HG03457 (cell line): ENCODE data around the gene PAX4.

Source experiments
- ATAC-seq: cut with Tn5 transposase; IDR thresholded peaks from one replicate; pipeline ENCODE4 v1.9.1; 2021; ENCODE audit warnings: moderate number of reproducible peaks; ENCODE audit not compliant: unreplicated experiment

The PAX4 gene, protein sequence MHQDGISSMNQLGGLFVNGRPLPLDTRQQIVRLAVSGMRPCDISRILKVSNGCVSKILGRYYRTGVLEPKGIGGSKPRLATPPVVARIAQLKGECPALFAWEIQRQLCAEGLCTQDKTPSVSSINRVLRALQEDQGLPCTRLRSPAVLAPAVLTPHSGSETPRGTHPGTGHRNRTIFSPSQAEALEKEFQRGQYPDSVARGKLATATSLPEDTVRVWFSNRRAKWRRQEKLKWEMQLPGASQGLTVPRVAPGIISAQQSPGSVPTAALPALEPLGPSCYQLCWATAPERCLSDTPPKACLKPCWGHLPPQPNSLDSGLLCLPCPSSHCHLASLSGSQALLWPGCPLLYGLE

GRCh38 chr7:127618042-127618441 lies at the start of gene PAX4:
Gene PAX4, minus strand, starts transcription at chr7:127618142. Its CDS starts 2,214 bp downstream, at chr7:127615928.
- ATAC-seq = no peak

DNA sequence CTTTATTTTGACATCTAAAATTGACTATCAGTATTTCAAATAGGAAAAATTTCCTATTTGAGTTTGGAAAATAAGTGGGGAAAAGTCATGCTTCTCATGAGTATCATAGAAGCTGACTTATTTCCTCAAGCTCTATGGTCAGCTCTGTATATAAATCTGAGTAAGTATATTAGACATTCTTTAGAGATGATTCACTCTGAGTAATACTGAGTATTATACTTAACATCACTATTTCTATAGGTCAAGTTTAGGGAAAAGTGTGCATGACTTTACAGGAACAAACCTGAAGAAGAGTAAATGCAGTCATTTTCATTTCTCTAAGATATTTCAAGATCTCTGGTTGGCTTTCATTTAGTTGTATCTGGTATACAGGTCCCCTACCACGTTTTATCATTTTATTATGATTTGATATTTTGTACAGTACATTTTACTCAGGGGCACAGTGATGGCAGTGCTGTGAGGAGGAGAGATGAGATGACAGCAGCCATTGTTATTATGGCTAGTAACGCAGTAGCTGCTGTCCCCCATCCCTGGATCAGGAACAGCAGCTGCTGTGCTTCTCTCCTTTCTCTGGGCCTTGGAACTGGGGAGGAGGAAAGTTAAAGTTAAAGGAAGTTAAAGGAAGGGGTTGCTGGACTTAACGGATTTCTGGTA lies 49.2 kb upstream of the PAX4 start:
- ATAC-seq = no peak

DNA sequence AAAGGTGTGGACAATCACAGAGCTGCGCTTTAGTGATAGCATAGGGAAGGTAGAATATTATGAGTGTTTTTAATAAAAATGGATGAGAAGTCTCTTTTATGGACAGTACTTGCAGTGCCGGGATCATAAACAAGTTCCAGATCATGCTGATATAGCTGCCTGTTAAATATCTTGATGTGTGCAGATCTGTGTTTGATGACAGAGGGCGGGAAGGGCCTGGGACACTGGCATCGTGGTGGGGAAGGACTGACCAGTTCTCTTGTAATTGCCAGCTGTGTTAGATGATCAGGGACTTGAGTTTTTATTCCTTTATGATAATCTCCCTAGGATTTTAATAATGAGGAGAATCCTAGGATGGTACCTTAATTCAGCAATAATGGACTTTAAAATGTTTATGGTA lies 48.7 kb upstream of the PAX4 start:
- ATAC-seq = no peak

DNA sequence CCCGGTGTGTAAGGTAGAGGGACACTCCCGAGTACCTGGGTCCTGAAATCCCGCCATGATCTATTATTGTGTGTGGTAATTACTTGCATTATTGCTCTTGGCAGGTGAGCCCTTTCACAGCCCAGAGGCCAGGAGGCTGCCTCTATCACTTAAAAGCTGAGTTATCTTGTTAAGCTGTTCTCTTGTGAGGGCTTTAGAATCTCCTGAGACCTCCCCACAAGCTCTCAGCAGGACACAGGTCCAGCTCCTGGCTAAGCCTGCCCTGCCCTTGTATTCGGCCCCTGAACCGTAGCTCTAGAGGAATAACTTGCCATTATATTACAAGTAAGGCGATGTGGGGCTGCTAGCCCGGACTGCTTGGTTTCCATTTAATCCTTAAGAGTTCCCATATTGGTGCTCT lies 48.0 kb upstream of the PAX4 start:
- ATAC-seq = no peak

DNA sequence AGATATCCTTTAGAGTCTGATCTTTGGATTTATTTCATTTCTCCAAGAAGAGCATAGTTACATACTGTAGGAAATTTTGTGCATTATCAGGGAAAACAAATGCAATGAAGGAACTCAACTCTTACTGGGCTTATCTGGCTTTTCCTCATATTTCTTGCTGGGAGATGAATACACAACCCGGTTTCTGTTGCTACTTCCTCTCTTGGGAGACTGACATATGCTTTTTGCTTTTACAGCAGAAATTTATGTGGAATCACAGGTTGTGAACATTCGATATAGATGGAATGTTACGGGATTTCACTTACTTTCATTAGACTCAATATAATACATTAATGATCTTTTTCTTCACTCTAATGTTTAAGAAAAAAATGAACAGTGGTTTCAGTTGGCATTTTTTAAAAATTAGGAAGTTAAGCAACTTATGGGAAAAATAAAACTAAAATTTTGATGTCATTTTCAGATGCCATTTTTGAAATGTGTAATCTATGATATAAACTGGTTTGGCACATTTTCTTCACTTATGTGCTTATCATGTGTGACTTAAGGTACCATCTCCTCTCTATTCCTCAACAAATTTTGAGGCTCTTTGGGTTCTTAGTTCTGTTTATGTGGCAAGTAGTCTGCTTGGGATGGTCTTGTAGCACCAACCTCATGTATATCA lies 41.2 kb upstream of the PAX4 start:
- no peak for ATAC-seq

DNA sequence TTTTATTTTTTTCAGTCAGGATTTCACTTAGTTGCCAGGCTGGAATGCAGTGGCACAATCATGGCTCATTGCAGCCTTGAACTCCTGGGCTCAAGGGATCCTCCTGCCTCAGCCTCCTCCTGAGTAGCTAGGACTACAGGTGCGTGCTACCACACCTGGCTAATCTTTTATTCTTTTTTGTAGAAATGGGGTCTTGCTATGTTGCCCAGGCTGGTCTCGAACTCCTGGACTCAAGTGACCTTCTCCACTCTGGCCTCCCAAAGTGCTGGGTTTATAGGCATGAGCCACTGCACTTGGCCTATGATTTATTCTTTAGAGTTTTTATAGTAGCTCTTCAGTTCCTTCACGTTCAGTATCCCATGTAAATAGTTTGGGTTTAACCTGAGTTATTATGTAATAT lies 39.6 kb upstream of the PAX4 start:
- no peak for ATAC-seq

- ATAC-seq = no peak
Observed at GRCh38 chr7:127655720-127656119, 37.8 kb upstream of the PAX4 start.

- no peak for ATAC-seq
Observed at GRCh38 chr7:127654404-127655394, 36.8 kb upstream of the PAX4 start.

GRCh38 chr7:127653396-127653795 lies 35.5 kb upstream of the PAX4 start:
- ATAC-seq = no peak

DNA sequence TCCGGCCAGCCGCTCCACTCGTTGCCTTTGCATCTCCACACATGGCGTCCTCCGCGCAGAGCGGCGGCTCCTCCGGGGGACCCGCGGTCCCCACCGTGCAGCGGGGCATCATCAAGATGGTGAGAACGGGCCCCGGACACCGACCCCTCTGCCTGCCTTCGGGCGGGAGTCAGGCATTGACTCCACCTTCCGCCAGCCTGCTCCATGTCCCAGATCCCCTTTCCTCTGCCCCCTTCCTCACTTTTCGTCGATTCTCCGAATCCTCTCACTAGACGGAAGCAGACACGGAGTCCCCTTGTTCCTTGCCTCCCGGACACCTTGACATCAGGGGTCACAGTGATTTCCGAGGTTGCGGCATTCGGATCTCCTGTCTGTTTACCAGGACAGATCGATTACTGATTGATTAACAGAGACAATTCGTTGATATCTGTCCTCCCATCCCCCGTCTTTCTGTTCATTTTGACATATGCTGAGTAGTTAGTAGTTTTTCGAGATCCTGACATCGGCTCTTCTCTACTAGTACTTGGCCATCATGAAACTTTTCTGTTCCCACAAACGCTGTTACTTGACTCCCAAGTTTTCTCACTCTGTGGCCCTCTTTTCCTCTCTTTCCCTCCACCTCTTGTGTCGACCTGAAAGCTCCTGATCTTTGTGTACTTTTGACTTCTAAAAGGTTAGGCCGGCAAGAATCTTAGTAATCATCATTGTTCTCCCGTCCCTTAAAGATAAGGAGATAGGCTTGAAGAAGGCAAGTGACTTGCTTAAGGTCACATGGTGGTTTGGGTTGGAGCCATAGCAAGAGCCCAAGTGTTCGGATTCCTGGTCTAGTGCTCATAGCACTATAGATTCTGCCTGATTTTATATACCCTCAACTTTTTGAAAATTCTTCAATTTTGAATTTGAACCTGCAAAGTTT lies 34.6 kb upstream of the PAX4 start:
- ATAC-seq = peak; percentile 2

GRCh38 chr7:127651556-127652332 lies 33.8 kb upstream of the PAX4 start, which contains the start of gene SND1:
Gene SND1, plus strand, starts transcription at chr7:127652194. Its CDS starts 180 bp downstream, at chr7:127652374.
- ATAC-seq = peak; percentile 94

GRCh38 chr7:127650847-127651555 lies 33.1 kb upstream of the PAX4 start:
- no peak for ATAC-seq

- ATAC-seq = no peak
Observed at GRCh38 chr7:127648986-127649385, 31.0 kb upstream of the PAX4 start.

- no peak for ATAC-seq
Observed at GRCh38 chr7:127647636-127648035, 29.7 kb upstream of the PAX4 start.

- ATAC-seq = no peak
Observed at GRCh38 chr7:127644484-127644883, 26.5 kb upstream of the PAX4 start.

GRCh38 chr7:127638197-127638596 lies 20.3 kb upstream of the PAX4 start:
- no peak for ATAC-seq

GRCh38 chr7:127635659-127636285 lies 17.8 kb upstream of the PAX4 start:
- no peak for ATAC-seq
